Measurements from ENCODE around the gene MED25.

The MED25 gene

GRCh38 chr19:49861541-49862378 is 43.7 kb downstream of the MED25 start:
- no peak for TF ChIP-seq USF1 (IDR thresholded peaks at IDR 0.05)
- TF ChIP-seq CEBPB (IDR thresholded peaks at IDR 0.05) = no peak
- TF ChIP-seq FOXM1 (IDR thresholded peaks at IDR 0.05; ENCODE audit: borderline replicate concordance, low read depth) = no peak
- TF ChIP-seq NFIC (IDR thresholded peaks at IDR 0.05) = no peak
- TF ChIP-seq, protein P1, sequence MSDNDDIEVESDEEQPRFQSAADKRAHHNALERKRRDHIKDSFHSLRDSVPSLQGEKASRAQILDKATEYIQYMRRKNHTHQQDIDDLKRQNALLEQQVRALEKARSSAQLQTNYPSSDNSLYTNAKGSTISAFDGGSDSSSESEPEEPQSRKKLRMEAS (IDR thresholded peaks at IDR 0.05) = no peak; the same call in 1 of the 2 replicates
- TF ChIP-seq EGR1 (IDR thresholded peaks at IDR 0.05) = no peak
- TF ChIP-seq RAD21 (IDR thresholded peaks at IDR 0.05; ENCODE audit: low read depth) = no peak
- TF ChIP-seq TAF1 (IDR thresholded peaks at IDR 0.05; ENCODE audit: low read depth) = no peak
- TF ChIP-seq TCF12 (IDR thresholded peaks at IDR 0.05; ENCODE audit: low read depth) = no peak
- no peak for TF ChIP-seq REST (IDR thresholded peaks at IDR 0.05; ENCODE audit: low read depth)
- no peak for TF ChIP-seq TEAD4 (IDR thresholded peaks at IDR 0.05)
- TF ChIP-seq EP300 (IDR thresholded peaks at IDR 0.05; ENCODE audit: borderline replicate concordance) = no peak
- no peak for TF ChIP-seq YY1 (IDR thresholded peaks at IDR 0.05; ENCODE audit: low read depth)
- no peak for TF ChIP-seq ZBTB7A (IDR thresholded peaks at IDR 0.05; ENCODE audit: low read depth)
- no peak for TF ChIP-seq CREB1 (IDR thresholded peaks at IDR 0.05; ENCODE audit: low read depth)

GRCh38 chr19:49862391-49863253 is 44.5 kb downstream of the MED25 start:
- no peak for TF ChIP-seq YY1 (IDR thresholded peaks at IDR 0.05; ENCODE audit: low read depth)
- no peak for TF ChIP-seq ZBTB7A (IDR thresholded peaks at IDR 0.05; ENCODE audit: low read depth)
- TF ChIP-seq EGR1 (IDR thresholded peaks at IDR 0.05) = no peak
- TF ChIP-seq NFIC (IDR thresholded peaks at IDR 0.05) = no peak
- TF ChIP-seq TEAD4 (IDR thresholded peaks at IDR 0.05) = no peak
- no peak for TF ChIP-seq TCF12 (IDR thresholded peaks at IDR 0.05; ENCODE audit: low read depth)
- no peak for TF ChIP-seq EP300 (IDR thresholded peaks at IDR 0.05; ENCODE audit: borderline replicate concordance)
- TF ChIP-seq CEBPB (IDR thresholded peaks at IDR 0.05) = no peak
- TF ChIP-seq FOXM1 (IDR thresholded peaks at IDR 0.05; ENCODE audit: borderline replicate concordance, low read depth) = no peak
- TF ChIP-seq, protein P1 (IDR thresholded peaks at IDR 0.05) = no peak

DNA sequence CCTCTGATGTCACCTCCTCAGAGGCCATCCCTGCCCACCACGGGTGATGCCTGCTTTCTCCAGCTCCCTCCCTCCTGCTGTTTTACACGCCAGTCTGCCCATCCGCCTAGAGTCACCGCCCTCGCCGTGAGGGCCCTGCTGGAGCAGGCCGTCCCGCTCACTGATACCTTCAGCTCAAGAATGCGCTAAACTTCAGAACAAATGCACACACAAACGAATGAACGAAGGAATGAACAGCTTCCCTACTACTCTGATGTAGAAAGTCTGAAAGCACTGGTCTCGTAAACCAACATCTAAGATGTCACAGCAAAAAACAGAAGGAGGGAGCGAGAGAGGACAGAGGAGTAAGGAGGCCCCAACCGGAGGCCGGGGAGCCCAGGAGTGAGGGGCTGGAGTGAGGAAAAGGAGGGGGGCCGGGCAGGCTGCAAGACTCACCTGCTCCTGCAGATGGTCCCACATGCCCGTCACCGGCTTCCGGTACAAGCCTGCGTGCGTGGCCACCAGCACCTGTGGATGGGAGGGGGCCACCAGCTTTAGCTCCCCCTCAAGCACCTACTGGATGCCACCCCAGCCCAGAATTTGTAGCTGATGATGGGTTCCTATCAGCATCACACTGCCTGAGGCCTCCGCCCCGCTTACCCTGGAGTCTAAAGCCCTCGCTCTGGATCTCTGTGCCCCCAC is 45.3 kb downstream of the MED25 start:
- TF ChIP-seq EP300 (IDR thresholded peaks at IDR 0.05; ENCODE audit: borderline replicate concordance) (no peak), FOXM1 (IDR thresholded peaks at IDR 0.05; ENCODE audit: borderline replicate concordance, low read depth) (no peak), TAF1 (IDR thresholded peaks at IDR 0.05; ENCODE audit: low read depth) (no peak), CEBPB (IDR thresholded peaks at IDR 0.05) (no peak), USF1 (IDR thresholded peaks at IDR 0.05) (no peak), REST (IDR thresholded peaks at IDR 0.05; ENCODE audit: low read depth) (no peak), CREB1 (IDR thresholded peaks at IDR 0.05; ENCODE audit: low read depth) (no peak), YY1 (IDR thresholded peaks at IDR 0.05; ENCODE audit: low read depth) (no peak), EGR1 (IDR thresholded peaks at IDR 0.05) (no peak)
- TF ChIP-seq, protein P1 (IDR thresholded peaks at IDR 0.05) = no peak

DNA sequence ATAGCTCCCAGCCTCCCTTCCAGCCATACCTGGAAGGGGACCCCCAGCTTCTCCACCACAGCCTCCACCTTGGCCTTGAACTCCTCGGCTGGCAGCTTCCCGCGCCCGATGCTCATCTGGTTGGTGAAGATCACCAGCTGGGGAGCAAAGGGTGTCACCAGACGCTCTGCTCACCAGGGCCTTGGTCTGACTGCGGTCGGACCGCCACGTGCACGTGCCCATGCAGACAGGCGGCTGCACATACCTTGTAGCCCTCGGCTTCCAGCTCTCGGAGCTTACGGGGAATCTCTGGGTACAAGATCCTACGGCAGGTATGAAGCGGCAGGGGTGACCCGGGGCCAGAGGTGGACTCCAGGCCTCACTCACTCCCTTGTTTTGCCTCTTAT is 45.8 kb downstream of the MED25 start:
- no peak for TF ChIP-seq CREB1 (IDR thresholded peaks at IDR 0.05; ENCODE audit: low read depth)
- no peak for TF ChIP-seq FOXM1 (IDR thresholded peaks at IDR 0.05; ENCODE audit: borderline replicate concordance, low read depth)
- TF ChIP-seq USF1 (IDR thresholded peaks at IDR 0.05) = no peak
- no peak for TF ChIP-seq CEBPB (IDR thresholded peaks at IDR 0.05)
- TF ChIP-seq RAD21 (IDR thresholded peaks at IDR 0.05; ENCODE audit: low read depth) = no peak
- no peak for TF ChIP-seq TAF1 (IDR thresholded peaks at IDR 0.05; ENCODE audit: low read depth)
- no peak for TF ChIP-seq TEAD4 (IDR thresholded peaks at IDR 0.05)
- no peak for TF ChIP-seq EP300 (IDR thresholded peaks at IDR 0.05; ENCODE audit: borderline replicate concordance)
- no peak for TF ChIP-seq ZBTB7A (IDR thresholded peaks at IDR 0.05; ENCODE audit: low read depth)

Measured in Ishikawa (cell line).